Measurements from ENCODE around the gene NCKAP1. TPM values are rescaled to one million over a fixed set of nuclear protein-coding genes. Genes with fewer than 3 reads are reported as not detected.

The NCKAP1 gene
- total and polyA plus RNA-seq, 4 donors: 16.1 to 64.2 (median 24.4) TPM

- 95% methylated on average over 6 of the region's 6 CpGs for WGBS
Measured at GRCh38 chr2:182901748-182902147, 136.5 kb downstream of the NCKAP1 start.

GRCh38 chr2:182898718-182899117 lies 139.5 kb downstream of the NCKAP1 start:
- WGBS: 83% methylated on average over 1 of the region's 1 CpG

More at GRCh38 chr2:182901748-182902147, 136.5 kb downstream of the NCKAP1 start:
- no peak for DNase-seq (ENCODE audit: low spot score)
- H3K4me1 ChIP-seq (ENCODE audit: control insufficient read depth in 4 of 4, insufficient read depth in 4 of 4, low read length in 3 of 4): no peaks in the 10 kb centered on the region
- H3K27ac ChIP-seq (ENCODE audit: low read depth in 1 of 2, low read length in 2 of 2): no peak overlapping the region
- no peak for TF ChIP-seq HNF4G (IDR thresholded peaks at IDR 0.05)
- TF ChIP-seq RAD21 (IDR thresholded peaks at IDR 0.05): no peak
- no peak for TF ChIP-seq ATF3 (IDR thresholded peaks at IDR 0.05)
- TF ChIP-seq FOXA1 (IDR thresholded peaks at IDR 0.05): no peak
- TF ChIP-seq YY1 (IDR thresholded peaks at IDR 0.05): no peak
- TF ChIP-seq REST (IDR thresholded peaks at IDR 0.05): no peak
- no peak for TF ChIP-seq RXRA (IDR thresholded peaks at IDR 0.05)
- no peak for TF ChIP-seq CTCF (IDR thresholded peaks at IDR 0.05; ENCODE audit: low read depth, low read length, missing input control)
- H3K9me3 ChIP-seq (ENCODE audit: control insufficient read depth in 4 of 4, low read length in 3 of 4): no peaks in the 10 kb centered on the region
- H3K36me3 ChIP-seq (ENCODE audit: control insufficient read depth in 4 of 4, insufficient read depth in 3 of 4, low read depth in 1 of 4, low read length in 3 of 4): no peaks in the 10 kb centered on the region
- H3K4me3 ChIP-seq (ENCODE audit: low read depth in 1 of 3, low read length in 3 of 3): no peak overlapping the region
- no peak overlapping the region for H3K9ac ChIP-seq (ENCODE audit: low read depth in 1 of 2, low read length in 2 of 2)
- no peaks in the 10 kb centered on the region for H3K27me3 ChIP-seq (ENCODE audit: control insufficient read depth in 4 of 4, insufficient read depth in 4 of 4, low read length in 3 of 4)

More at GRCh38 chr2:182898718-182899117, 139.5 kb downstream of the NCKAP1 start:
- no peak for DNase-seq (ENCODE audit: low spot score)
- Histone ChIP-seq H3K9ac (ENCODE audit: low read depth in 1 of 2, low read length in 2 of 2) (no peak overlapping the region), H3K36me3 (ENCODE audit: control insufficient read depth in 4 of 4, insufficient read depth in 3 of 4, low read depth in 1 of 4, low read length in 3 of 4) (no peaks in the 10 kb centered on the region), H3K27me3 (ENCODE audit: control insufficient read depth in 4 of 4, insufficient read depth in 4 of 4, low read length in 3 of 4) (no peaks in the 10 kb centered on the region), H3K4me3 (ENCODE audit: low read depth in 1 of 3, low read length in 3 of 3) (no peak overlapping the region), H3K27ac (ENCODE audit: low read depth in 1 of 2, low read length in 2 of 2) (no peak overlapping the region), H3K9me3 (ENCODE audit: control insufficient read depth in 4 of 4, low read length in 3 of 4) (peaks cover 0 to 6% (median under 1%) of the 10 kb centered on the region in 4 donors), H3K4me1 (ENCODE audit: control insufficient read depth in 4 of 4, insufficient read depth in 4 of 4, low read length in 3 of 4) (no peaks in the 10 kb centered on the region)
- TF ChIP-seq CTCF (IDR thresholded peaks at IDR 0.05; ENCODE audit: low read depth, low read length, missing input control): no peak
- no peak for TF ChIP-seq ATF3 (IDR thresholded peaks at IDR 0.05)
- no peak for TF ChIP-seq FOXA1 (IDR thresholded peaks at IDR 0.05)

Data from liver (tissue), 9 donors.